Uterus (tissue), 2 donors: ENCODE measurements around the gene PSG7.
"Not testable (repeated sequence)": the region's sequence is repeated elsewhere in the genome, so short reads cannot be mapped to it uniquely, and the experiment has no call there.

ENCODE experiments used
- POLR2A ChIP-seq, 2 donors: fragments of 450-650 bp; IDR thresholded peaks; one replicate each; pipeline ENCODE4 v1.6.1; 2016; ENCODE audit warnings: antibody characterized with exemption in 2 of 2, mild to moderate bottlenecking in 1 of 2, moderate library complexity in 1 of 2
- TF ChIP-seq, protein P1 (sequence below), 4 experiments: fragments of 200-600 bp in 2 of 4; fragments of 450-650 bp in 2 of 4; sonication (generic) in 2 of 4; IDR thresholded peaks; one replicate each; pipeline ENCODE4 v1.5.1; 2016 to 2019; ENCODE audit warnings: antibody characterized with exemption in 4 of 4, mild to moderate bottlenecking in 2 of 4, moderate library complexity in 1 of 4

DNA sequence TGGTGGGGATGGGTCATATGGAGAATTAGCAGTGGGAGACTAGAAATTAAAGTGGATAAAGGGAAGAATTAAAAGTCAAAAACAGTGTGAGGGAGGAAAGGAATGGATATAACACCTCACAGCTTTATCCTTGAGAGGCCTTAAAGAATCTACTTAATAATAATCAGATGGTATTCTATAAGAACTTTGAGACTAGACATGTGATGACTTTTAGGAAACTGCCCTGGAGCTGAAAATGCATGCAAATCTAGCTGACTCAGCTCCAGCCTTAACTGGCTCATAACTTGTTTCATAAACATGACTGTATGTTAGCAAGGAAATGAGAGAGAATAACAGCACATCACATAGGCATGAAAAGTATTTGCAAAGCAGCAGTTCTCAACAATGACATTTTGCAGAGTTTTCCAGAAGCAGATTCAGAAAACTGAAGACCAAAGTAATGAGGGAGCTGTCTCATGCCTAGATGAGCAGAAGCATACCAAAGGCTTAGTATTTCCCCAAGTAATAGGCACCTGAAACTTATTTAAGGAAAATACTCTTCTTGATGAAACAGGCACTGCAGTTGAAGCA is 49.0 kb downstream of the PSG7 start:
- TF ChIP-seq, protein P1, sequence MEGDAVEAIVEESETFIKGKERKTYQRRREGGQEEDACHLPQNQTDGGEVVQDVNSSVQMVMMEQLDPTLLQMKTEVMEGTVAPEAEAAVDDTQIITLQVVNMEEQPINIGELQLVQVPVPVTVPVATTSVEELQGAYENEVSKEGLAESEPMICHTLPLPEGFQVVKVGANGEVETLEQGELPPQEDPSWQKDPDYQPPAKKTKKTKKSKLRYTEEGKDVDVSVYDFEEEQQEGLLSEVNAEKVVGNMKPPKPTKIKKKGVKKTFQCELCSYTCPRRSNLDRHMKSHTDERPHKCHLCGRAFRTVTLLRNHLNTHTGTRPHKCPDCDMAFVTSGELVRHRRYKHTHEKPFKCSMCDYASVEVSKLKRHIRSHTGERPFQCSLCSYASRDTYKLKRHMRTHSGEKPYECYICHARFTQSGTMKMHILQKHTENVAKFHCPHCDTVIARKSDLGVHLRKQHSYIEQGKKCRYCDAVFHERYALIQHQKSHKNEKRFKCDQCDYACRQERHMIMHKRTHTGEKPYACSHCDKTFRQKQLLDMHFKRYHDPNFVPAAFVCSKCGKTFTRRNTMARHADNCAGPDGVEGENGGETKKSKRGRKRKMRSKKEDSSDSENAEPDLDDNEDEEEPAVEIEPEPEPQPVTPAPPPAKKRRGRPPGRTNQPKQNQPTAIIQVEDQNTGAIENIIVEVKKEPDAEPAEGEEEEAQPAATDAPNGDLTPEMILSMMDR (IDR thresholded peaks at IDR 0.05) = not testable (repeated sequence)
- TF ChIP-seq POLR2A (IDR thresholded peaks at IDR 0.05) = not testable (repeated sequence)
